HepG2 (cell line): ENCODE results near the gene AHR. TPM values are rescaled to one million over a fixed set of nuclear protein-coding genes. Genes with fewer than 3 reads are reported as not detected.

ENCODE experiments used
- BCL6 ChIP-seq: IDR thresholded peaks from 2 replicates; pipeline ENCODE4 v1.6.1; 2016; ENCODE audit warnings: missing genetic modification reagents, missing compliant biosample characterization
- EP300 ChIP-seq, 3 experiments: sonication (generic) in 1 of 3; formaldehyde crosslinking in 1 of 3; IDR thresholded peaks; 2 replicates each; pipeline versions ENCODE4 v1.5.1 to v1.6.1; 2011 to 2020; ENCODE audit warnings: low read depth in 2 of 3, low read length in 2 of 3, borderline replicate concordance in 1 of 3, improper control_type of control experiment in 1 of 3, mild to moderate bottlenecking in 1 of 3, missing genetic modification reagents in 1 of 3, moderate library complexity in 1 of 3
- GFI1 ChIP-seq: sonication (generic); formaldehyde crosslinking; IDR thresholded peaks from 2 replicates; pipeline ENCODE4 v1.5.0; 2020; ENCODE audit warnings: missing genetic modification reagents, mild to moderate bottlenecking, borderline replicate concordance
- ISL2 ChIP-seq: sonication (generic); formaldehyde crosslinking; IDR thresholded peaks from 2 replicates; pipeline ENCODE4 v1.5.0; 2020; ENCODE audit warnings: missing genetic modification reagents
- LCORL ChIP-seq, 2 experiments: fragments of 450-650 bp in 1 of 2; sonication (generic) in 1 of 2; formaldehyde crosslinking in 1 of 2; IDR thresholded peaks; 2 replicates each; pipeline versions ENCODE4 v1.5.0 to v1.6.1; 2017 to 2020; ENCODE audit warnings: antibody characterized with exemption in 1 of 2, missing genetic modification reagents in 1 of 2
- MIER3 ChIP-seq: IDR thresholded peaks from 2 replicates; pipeline ENCODE4 v1.6.1; 2016; ENCODE audit warnings: missing compliant biosample characterization, borderline replicate concordance
- MIXL1 ChIP-seq: IDR thresholded peaks from 2 replicates; pipeline ENCODE4 v1.6.1; 2016
- RXRB ChIP-seq: IDR thresholded peaks from 2 replicates; pipeline ENCODE4 v1.6.1; 2016; ENCODE audit warnings: borderline replicate concordance, missing genetic modification reagents, missing compliant biosample characterization
- SOX13 ChIP-seq, 3 experiments: fragments of 450-650 bp in 1 of 3; sonication (generic) in 1 of 3; formaldehyde crosslinking in 1 of 3; IDR thresholded peaks in 2 of 3; conservative IDR thresholded peaks in 1 of 3; 2 replicates each; pipeline versions ENCODE4 v1.5.0 to v1.6.1; 2016 to 2020; ENCODE audit warnings: antibody characterized with exemption in 1 of 3, mild to moderate bottlenecking in 1 of 3, missing compliant biosample characterization in 1 of 3, missing genetic modification reagents in 1 of 3, moderate library complexity in 1 of 3
- ZFX ChIP-seq: sonication (generic); formaldehyde crosslinking; IDR thresholded peaks from 2 replicates; pipeline ENCODE4 v1.4.0; 2020; ENCODE audit warnings: mild to moderate bottlenecking, low read depth, missing genetic modification reagents, moderate library complexity
- ZNF564 ChIP-seq: sonication (generic); formaldehyde crosslinking; IDR thresholded peaks from 2 replicates; pipeline ENCODE4 v1.8.1; 2023; ENCODE audit warnings: mild to moderate bottlenecking, missing genetic modification reagents
- polyA plus RNA-seq, 8 experiments: library from polyadenylated mRNA; depleted of rRNA in 3 of 8; stranded (reverse) in 7 of 8; unstranded in 1 of 8; fragments of >200 nt; fragmentation: Illumina TruSeq in 4 of 8; extraction: Trizol in 4 of 8; gene quantifications; 2 replicates each; pipeline versions ENCODE4 v1.2.1 to v1.2.3, GENCODE V29; 2011 to 2016; ENCODE audit warnings: low read depth in 4 of 8, missing spikeins in 1 of 8, mixed read lengths in 1 of 8; ENCODE audit not compliant: insufficient read depth in 1 of 8
- total RNA-seq, 5 experiments: library from RNA; depleted of rRNA; stranded (reverse); fragments of >200 nt; fragmentation: Illumina TruSeq; extraction: Trizol; gene quantifications; 2 replicates each; pipeline ENCODE4 v1.2.3, GENCODE V29; 2016; ENCODE audit warnings: low read depth in 1 of 5
- TF ChIP-seq, protein P1 (sequence below): sonication (generic); formaldehyde crosslinking; IDR thresholded peaks from 2 replicates; pipeline ENCODE4 v1.5.0; 2020; ENCODE audit warnings: mild to moderate bottlenecking, missing genetic modification reagents
- TF ChIP-seq, protein P2 (sequence below): sonication (generic); formaldehyde crosslinking; IDR thresholded peaks from 2 replicates; pipeline ENCODE4 v1.9.0; 2021; ENCODE audit warnings: mild to moderate bottlenecking, missing genetic modification reagents
- TF ChIP-seq, protein P3 (sequence below): sonication (generic); formaldehyde crosslinking; IDR thresholded peaks from 2 replicates; pipeline ENCODE4 v1.5.0; 2020; ENCODE audit warnings: mild to moderate bottlenecking, missing genetic modification reagents
- TF ChIP-seq, protein P4 (sequence below): sonication (generic); formaldehyde crosslinking; IDR thresholded peaks from 2 replicates; pipeline ENCODE4 v1.4.0; 2020; ENCODE audit warnings: missing genetic modification reagents, borderline replicate concordance

Gene AHR
- total and polyA plus RNA-seq, 2 of the 13 experiments (the other 11 are each of a cell fraction or from before 2014, with no cell fraction given) = 9.0 to 31.3 TPM

DNA sequence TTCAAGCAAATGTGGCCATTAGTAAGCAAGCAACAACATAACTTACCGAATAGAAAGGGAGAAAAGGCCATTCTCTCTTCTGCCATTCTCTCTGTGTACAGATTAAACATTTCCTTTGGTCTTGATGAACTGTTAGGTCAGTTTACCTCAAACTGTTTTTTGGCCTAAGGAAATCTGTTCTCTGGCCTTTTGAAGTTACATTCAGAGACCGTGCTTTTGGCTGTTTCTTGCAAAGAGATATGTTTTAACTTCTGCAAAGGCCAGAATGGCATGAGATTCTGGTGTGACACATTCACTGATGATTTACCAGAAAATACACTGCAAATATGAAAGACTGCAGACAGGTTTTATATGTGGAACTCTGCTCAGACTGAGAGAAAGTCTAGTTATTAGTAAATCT, 22.2 kb downstream of the AHR start (continued):
- TF ChIP-seq LCORL (IDR thresholded peaks at IDR 0.05) (no peak), LCORL (CRISPR knock-in tag; IDR thresholded peaks at IDR 0.05) (peak; percentile 53; the same call in 1 of the 2 replicates), MIER3 (CRISPR knock-in tag) (no peak), SOX13 (IDR thresholded peaks at IDR 0.05) (no peak), SOX13 (CRISPR knock-in tag; conservative IDR thresholded peaks at IDR 0.05 in 1 of 2, IDR thresholded peaks at IDR 0.05 in 1 of 2) (peak in 1 of 2 experiments; percentile 22; a peak in 1 of 4 replicates), MIXL1 (CRISPR knock-in tag) (0 out of 2 replicates have a peak, but pooled peaks have one; percentile 27), ISL2 (0 out of 2 replicates have a peak, but pooled peaks have one; percentile 22), ZFX (peak; percentile 29; the same call in 1 of the 2 replicates), ZNF564 (CRISPR knock-in tag) (no peak), EP300 (IDR thresholded peaks at IDR 0.05; ENCODE audit: low read depth in 2 of 2, low read length in 2 of 2) (peak in 1 of 2 experiments; percentile 37; a peak in 1 of 4 replicates), EP300 (CRISPR knock-in tag; IDR thresholded peaks at IDR 0.05; ENCODE audit: borderline replicate concordance) (no peak), BCL6 (CRISPR knock-in tag) (peak; percentile 41; the same call in 1 of the 2 replicates), RXRB (CRISPR knock-in tag) (peak; percentile 14; the same call in 1 of the 2 replicates), GFI1 (CRISPR knock-in tag) (peak; percentile 53; the same call in 1 of the 2 replicates)
- TF ChIP-seq, protein P1, sequence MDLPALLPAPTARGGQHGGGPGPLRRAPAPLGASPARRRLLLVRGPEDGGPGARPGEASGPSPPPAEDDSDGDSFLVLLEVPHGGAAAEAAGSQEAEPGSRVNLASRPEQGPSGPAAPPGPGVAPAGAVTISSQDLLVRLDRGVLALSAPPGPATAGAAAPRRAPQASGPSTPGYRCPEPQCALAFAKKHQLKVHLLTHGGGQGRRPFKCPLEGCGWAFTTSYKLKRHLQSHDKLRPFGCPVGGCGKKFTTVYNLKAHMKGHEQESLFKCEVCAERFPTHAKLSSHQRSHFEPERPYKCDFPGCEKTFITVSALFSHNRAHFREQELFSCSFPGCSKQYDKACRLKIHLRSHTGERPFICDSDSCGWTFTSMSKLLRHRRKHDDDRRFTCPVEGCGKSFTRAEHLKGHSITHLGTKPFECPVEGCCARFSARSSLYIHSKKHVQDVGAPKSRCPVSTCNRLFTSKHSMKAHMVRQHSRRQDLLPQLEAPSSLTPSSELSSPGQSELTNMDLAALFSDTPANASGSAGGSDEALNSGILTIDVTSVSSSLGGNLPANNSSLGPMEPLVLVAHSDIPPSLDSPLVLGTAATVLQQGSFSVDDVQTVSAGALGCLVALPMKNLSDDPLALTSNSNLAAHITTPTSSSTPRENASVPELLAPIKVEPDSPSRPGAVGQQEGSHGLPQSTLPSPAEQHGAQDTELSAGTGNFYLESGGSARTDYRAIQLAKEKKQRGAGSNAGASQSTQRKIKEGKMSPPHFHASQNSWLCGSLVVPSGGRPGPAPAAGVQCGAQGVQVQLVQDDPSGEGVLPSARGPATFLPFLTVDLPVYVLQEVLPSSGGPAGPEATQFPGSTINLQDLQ (CRISPR knock-in tag) = no peak
- TF ChIP-seq, protein P2, sequence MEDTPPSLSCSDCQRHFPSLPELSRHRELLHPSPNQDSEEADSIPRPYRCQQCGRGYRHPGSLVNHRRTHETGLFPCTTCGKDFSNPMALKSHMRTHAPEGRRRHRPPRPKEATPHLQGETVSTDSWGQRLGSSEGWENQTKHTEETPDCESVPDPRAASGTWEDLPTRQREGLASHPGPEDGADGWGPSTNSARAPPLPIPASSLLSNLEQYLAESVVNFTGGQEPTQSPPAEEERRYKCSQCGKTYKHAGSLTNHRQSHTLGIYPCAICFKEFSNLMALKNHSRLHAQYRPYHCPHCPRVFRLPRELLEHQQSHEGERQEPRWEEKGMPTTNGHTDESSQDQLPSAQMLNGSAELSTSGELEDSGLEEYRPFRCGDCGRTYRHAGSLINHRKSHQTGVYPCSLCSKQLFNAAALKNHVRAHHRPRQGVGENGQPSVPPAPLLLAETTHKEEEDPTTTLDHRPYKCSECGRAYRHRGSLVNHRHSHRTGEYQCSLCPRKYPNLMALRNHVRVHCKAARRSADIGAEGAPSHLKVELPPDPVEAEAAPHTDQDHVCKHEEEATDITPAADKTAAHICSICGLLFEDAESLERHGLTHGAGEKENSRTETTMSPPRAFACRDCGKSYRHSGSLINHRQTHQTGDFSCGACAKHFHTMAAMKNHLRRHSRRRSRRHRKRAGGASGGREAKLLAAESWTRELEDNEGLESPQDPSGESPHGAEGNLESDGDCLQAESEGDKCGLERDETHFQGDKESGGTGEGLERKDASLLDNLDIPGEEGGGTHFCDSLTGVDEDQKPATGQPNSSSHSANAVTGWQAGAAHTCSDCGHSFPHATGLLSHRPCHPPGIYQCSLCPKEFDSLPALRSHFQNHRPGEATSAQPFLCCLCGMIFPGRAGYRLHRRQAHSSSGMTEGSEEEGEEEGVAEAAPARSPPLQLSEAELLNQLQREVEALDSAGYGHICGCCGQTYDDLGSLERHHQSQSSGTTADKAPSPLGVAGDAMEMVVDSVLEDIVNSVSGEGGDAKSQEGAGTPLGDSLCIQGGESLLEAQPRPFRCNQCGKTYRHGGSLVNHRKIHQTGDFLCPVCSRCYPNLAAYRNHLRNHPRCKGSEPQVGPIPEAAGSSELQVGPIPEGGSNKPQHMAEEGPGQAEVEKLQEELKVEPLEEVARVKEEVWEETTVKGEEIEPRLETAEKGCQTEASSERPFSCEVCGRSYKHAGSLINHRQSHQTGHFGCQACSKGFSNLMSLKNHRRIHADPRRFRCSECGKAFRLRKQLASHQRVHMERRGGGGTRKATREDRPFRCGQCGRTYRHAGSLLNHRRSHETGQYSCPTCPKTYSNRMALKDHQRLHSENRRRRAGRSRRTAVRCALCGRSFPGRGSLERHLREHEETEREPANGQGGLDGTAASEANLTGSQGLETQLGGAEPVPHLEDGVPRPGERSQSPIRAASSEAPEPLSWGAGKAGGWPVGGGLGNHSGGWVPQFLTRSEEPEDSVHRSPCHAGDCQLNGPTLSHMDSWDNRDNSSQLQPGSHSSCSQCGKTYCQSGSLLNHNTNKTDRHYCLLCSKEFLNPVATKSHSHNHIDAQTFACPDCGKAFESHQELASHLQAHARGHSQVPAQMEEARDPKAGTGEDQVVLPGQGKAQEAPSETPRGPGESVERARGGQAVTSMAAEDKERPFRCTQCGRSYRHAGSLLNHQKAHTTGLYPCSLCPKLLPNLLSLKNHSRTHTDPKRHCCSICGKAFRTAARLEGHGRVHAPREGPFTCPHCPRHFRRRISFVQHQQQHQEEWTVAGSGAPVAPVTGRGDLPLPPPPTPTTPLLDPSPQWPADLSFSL = no peak
- TF ChIP-seq, protein P3, sequence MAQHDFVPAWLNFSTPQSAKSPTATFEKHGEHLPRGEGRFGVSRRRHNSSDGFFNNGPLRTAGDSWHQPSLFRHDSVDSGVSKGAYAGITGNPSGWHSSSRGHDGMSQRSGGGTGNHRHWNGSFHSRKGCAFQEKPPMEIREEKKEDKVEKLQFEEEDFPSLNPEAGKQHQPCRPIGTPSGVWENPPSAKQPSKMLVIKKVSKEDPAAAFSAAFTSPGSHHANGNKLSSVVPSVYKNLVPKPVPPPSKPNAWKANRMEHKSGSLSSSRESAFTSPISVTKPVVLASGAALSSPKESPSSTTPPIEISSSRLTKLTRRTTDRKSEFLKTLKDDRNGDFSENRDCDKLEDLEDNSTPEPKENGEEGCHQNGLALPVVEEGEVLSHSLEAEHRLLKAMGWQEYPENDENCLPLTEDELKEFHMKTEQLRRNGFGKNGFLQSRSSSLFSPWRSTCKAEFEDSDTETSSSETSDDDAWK (CRISPR knock-in tag) = no peak
- TF ChIP-seq, protein P4, sequence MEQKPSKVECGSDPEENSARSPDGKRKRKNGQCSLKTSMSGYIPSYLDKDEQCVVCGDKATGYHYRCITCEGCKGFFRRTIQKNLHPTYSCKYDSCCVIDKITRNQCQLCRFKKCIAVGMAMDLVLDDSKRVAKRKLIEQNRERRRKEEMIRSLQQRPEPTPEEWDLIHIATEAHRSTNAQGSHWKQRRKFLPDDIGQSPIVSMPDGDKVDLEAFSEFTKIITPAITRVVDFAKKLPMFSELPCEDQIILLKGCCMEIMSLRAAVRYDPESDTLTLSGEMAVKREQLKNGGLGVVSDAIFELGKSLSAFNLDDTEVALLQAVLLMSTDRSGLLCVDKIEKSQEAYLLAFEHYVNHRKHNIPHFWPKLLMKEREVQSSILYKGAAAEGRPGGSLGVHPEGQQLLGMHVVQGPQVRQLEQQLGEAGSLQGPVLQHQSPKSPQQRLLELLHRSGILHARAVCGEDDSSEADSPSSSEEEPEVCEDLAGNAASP (CRISPR knock-in tag) = 0 out of 2 replicates have a peak, but pooled peaks have one; percentile 21
